GM23338 (cell line): ENCODE measurements around the gene ASAP2. TPM values are rescaled to one million over a fixed set of nuclear protein-coding genes. Genes with fewer than 3 reads are reported as not detected.

Source experiments
- ATAC-seq: fragments of 200-7000 bp; cut with Tn5 transposase; 3 replicates; pipeline ENCODE4 v1.9.1; 2020
- DNase-seq: peaks from one replicate; pipeline ENCODE4 v3.0.0-alpha.2; 2015; ENCODE audit warnings: low spot score
- H2AFZ ChIP-seq: fragments of 200-600 bp; sonication (generic); 2 replicates; pipeline ENCODE4 v1.8.0; 2016; ENCODE audit warnings: antibody characterized with exemption, mild to moderate bottlenecking, moderate library complexity
- H3F3A ChIP-seq: fragments of 200-600 bp; sonication (generic); replicated peaks from 2 replicates; pipeline ENCODE4 v1.8.0; 2017; ENCODE audit warnings: antibody characterized with exemption, mixed run types, low read depth
- H3K27ac ChIP-seq: fragments of 200-600 bp; sonication (generic); 2 replicates; pipeline ENCODE4 v1.6.1; 2016; ENCODE audit warnings: low read depth
- H3K27me3 ChIP-seq: fragments of 200-600 bp; sonication (generic); 2 replicates; pipeline ENCODE4 v1.8.0; 2016; ENCODE audit warnings: mild to moderate bottlenecking, mixed run types, moderate library complexity; ENCODE audit not compliant: insufficient read depth
- H3K36me3 ChIP-seq: fragments of 200-600 bp; sonication (generic); 2 replicates; pipeline ENCODE4 v1.8.0; 2016; ENCODE audit warnings: mild to moderate bottlenecking; ENCODE audit not compliant: insufficient read depth
- H3K4me1 ChIP-seq: fragments of 200-600 bp; sonication (generic); 2 replicates; pipeline ENCODE4 v1.8.0; 2016; ENCODE audit warnings: mild to moderate bottlenecking, moderate library complexity; ENCODE audit not compliant: insufficient read depth
- H3K4me2 ChIP-seq: fragments of 200-600 bp; sonication (generic); 2 replicates; pipeline ENCODE4 v1.7.1; 2017; ENCODE audit warnings: mixed run types
- H3K4me3 ChIP-seq: fragments of 200-600 bp; sonication (generic); 2 replicates; pipeline ENCODE4 v1.6.1; 2016; ENCODE audit warnings: mixed run types
- H3K79me2 ChIP-seq: fragments of 200-600 bp; sonication (generic); replicated peaks from 2 replicates; pipeline ENCODE4 v1.8.0; 2017; ENCODE audit warnings: mild to moderate bottlenecking; ENCODE audit not compliant: insufficient read depth
- H3K9me2 ChIP-seq: fragments of 200-600 bp; sonication (generic); 2 replicates; pipeline ENCODE4 v1.8.0; 2017; ENCODE audit not compliant: insufficient read depth
- H4K20me1 ChIP-seq: fragments of 200-600 bp; sonication (generic); replicated peaks from 2 replicates; pipeline ENCODE4 v1.8.0; 2017; ENCODE audit warnings: mild to moderate bottlenecking; ENCODE audit not compliant: insufficient read depth
- H3K27ac Mint-ChIP-seq: 2 replicates; pipeline ENCODE4 v1.8.0; 2020; ENCODE audit warnings: inconsistent platforms, mild to moderate bottlenecking, moderate library complexity, mixed read lengths
- H3K27me3 Mint-ChIP-seq: 3 replicates; pipeline ENCODE4 v1.8.0; 2022; ENCODE audit warnings: low read depth, mild to moderate bottlenecking, moderate library complexity, mixed read lengths, inconsistent platforms; ENCODE audit not compliant: insufficient read depth, poor library complexity
- H3K36me3 Mint-ChIP-seq: 3 replicates; pipeline ENCODE4 v1.8.0; 2021; ENCODE audit warnings: low read depth, mild to moderate bottlenecking, inconsistent platforms, moderate library complexity, mixed read lengths
- H3K4me1 Mint-ChIP-seq: 3 replicates; pipeline ENCODE4 v1.8.0; 2020; ENCODE audit warnings: mild to moderate bottlenecking, inconsistent platforms, mixed read lengths
- H3K4me3 Mint-ChIP-seq: 3 replicates; pipeline ENCODE4 v1.8.0; 2021; ENCODE audit warnings: moderate library complexity, mild to moderate bottlenecking, inconsistent platforms, mixed read lengths
- H3K9me3 Mint-ChIP-seq: 3 replicates; pipeline ENCODE4 v1.8.0; 2020; ENCODE audit warnings: moderate library complexity, mild to moderate bottlenecking, inconsistent platforms, mixed read lengths
- CREB1 ChIP-seq: fragments of 250-450 bp; sonication (Bioruptor Pico); IDR thresholded peaks from 2 replicates; pipeline ENCODE4 v1.5.0; 2020; ENCODE audit warnings: low read depth, mild to moderate bottlenecking, moderate library complexity
- ETS1 ChIP-seq: IDR thresholded peaks from 2 replicates; pipeline ENCODE4 v1.6.1; 2016; ENCODE audit warnings: antibody characterized with exemption
- EZH2 ChIP-seq: fragments of 200-600 bp; sonication (generic); IDR thresholded peaks from one replicate; pipeline ENCODE4 v1.8.0; 2017; ENCODE audit warnings: antibody characterized with exemption, mild to moderate bottlenecking, low read depth; ENCODE audit not compliant: unreplicated experiment
- EZH2phosphoT487 ChIP-seq: fragments of 200-600 bp; sonication (generic); IDR thresholded peaks from one replicate; pipeline ENCODE4 v1.8.1; 2018; ENCODE audit warnings: antibody characterized with exemption; ENCODE audit not compliant: unreplicated experiment
- JUNB ChIP-seq: IDR thresholded peaks from one replicate; pipeline ENCODE4 v1.6.1; 2016; ENCODE audit warnings: antibody characterized with exemption; ENCODE audit not compliant: unreplicated experiment
- NANOG ChIP-seq: IDR thresholded peaks from 2 replicates; pipeline ENCODE4 v1.6.1; 2016; ENCODE audit warnings: antibody characterized with exemption, borderline replicate concordance
- POLR2AphosphoS5 ChIP-seq: IDR thresholded peaks from 2 replicates; pipeline ENCODE4 v1.6.1; 2016; ENCODE audit warnings: antibody characterized with exemption, low read depth
- STAT1 ChIP-seq: IDR thresholded peaks from one replicate; pipeline ENCODE4 v1.6.1; 2016; ENCODE audit warnings: antibody characterized with exemption; ENCODE audit not compliant: unreplicated experiment
- ZNF114 ChIP-seq: fragments of 250-450 bp; sonication (Bioruptor Pico); IDR thresholded peaks from 2 replicates; pipeline ENCODE4 v1.5.0; 2020; ENCODE audit warnings: mild to moderate bottlenecking, moderate library complexity
- ZNF331 ChIP-seq: fragments of 250-450 bp; sonication (Bioruptor Pico); IDR thresholded peaks from 2 replicates; pipeline ENCODE4 v1.5.0; 2020; ENCODE audit warnings: low read depth, mild to moderate bottlenecking, moderate library complexity
- ZNF462 ChIP-seq: fragments of 250-450 bp; sonication (Bioruptor Pico); IDR thresholded peaks from 2 replicates; pipeline ENCODE4 v1.5.0; 2020; ENCODE audit warnings: mild to moderate bottlenecking, moderate library complexity
- polyA plus RNA-seq: library from polyadenylated mRNA; unstranded; fragments of >200 nt; fragmentation: Nextera tagmentation; extraction: Ambion mirVana; gene quantifications from 2 replicates; pipeline ENCODE4 v1.2.1, GENCODE V29; 2016
- total RNA-seq: library from RNA; depleted of rRNA; stranded (reverse); fragments of >200 nt; shearing (Covaris generic); gene quantifications from 2 replicates; pipeline ENCODE4 v1.2.3, GENCODE V29; 2014
- TF ChIP-seq, protein P1 (sequence below): IDR thresholded peaks from one replicate; pipeline ENCODE4 v1.6.1; 2018; ENCODE audit warnings: antibody characterized with exemption; ENCODE audit not compliant: unreplicated experiment
- TF ChIP-seq, protein P2 (sequence below), 2 experiments: fragments of 200-600 bp in 1 of 2; sonication (generic) in 1 of 2; conservative IDR thresholded peaks; 2 replicates each; pipeline versions ENCODE4 v1.5.1 to v1.6.1; 2016 to 2017; ENCODE audit warnings: antibody characterized with exemption in 2 of 2, low read depth in 2 of 2, mild to moderate bottlenecking in 2 of 2, moderate library complexity in 1 of 2

Gene ASAP2
- total and polyA plus RNA-seq, 2 experiments from 2014 or later = 2.6 to 15.6 TPM

GRCh38 chr2:9347411-9347881, 140.8 kb downstream of the ASAP2 start:
- H2AFZ ChIP-seq = no peak overlapping the region
- no peaks in the 10 kb centered on the region for H3K79me2 ChIP-seq
- H3K27me3 Mint-ChIP-seq = no peaks in the 10 kb centered on the region
- peaks cover 8% of the 10 kb centered on the region; the same call in 2 of the 3 replicates for H3K4me1 Mint-ChIP-seq
- no peaks in the 10 kb centered on the region for H4K20me1 ChIP-seq
- H3K27me3 ChIP-seq = no peaks in the 10 kb centered on the region
- H3K36me3 Mint-ChIP-seq = peaks cover 19% of the 10 kb centered on the region
- peak overlapping the region; percentile 18; the same call in 1 of the 2 replicates for H3K27ac Mint-ChIP-seq
- DNase-seq (no peak), ATAC-seq (no peak)
- TF ChIP-seq NANOG (no peak), EZH2phosphoT487 (no peak), ETS1 (no peak), EZH2 (no peak), ZNF331 (CRISPR knock-in tag) (no peak), ZNF462 (CRISPR knock-in tag) (no peak), ZNF114 (no peak), JUNB (no peak), POLR2AphosphoS5 (no peak), STAT1 (no peak), CREB1 (no peak)
- TF ChIP-seq, protein P1, sequence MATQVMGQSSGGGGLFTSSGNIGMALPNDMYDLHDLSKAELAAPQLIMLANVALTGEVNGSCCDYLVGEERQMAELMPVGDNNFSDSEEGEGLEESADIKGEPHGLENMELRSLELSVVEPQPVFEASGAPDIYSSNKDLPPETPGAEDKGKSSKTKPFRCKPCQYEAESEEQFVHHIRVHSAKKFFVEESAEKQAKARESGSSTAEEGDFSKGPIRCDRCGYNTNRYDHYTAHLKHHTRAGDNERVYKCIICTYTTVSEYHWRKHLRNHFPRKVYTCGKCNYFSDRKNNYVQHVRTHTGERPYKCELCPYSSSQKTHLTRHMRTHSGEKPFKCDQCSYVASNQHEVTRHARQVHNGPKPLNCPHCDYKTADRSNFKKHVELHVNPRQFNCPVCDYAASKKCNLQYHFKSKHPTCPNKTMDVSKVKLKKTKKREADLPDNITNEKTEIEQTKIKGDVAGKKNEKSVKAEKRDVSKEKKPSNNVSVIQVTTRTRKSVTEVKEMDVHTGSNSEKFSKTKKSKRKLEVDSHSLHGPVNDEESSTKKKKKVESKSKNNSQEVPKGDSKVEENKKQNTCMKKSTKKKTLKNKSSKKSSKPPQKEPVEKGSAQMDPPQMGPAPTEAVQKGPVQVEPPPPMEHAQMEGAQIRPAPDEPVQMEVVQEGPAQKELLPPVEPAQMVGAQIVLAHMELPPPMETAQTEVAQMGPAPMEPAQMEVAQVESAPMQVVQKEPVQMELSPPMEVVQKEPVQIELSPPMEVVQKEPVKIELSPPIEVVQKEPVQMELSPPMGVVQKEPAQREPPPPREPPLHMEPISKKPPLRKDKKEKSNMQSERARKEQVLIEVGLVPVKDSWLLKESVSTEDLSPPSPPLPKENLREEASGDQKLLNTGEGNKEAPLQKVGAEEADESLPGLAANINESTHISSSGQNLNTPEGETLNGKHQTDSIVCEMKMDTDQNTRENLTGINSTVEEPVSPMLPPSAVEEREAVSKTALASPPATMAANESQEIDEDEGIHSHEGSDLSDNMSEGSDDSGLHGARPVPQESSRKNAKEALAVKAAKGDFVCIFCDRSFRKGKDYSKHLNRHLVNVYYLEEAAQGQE = no peak
- TF ChIP-seq, protein P2, sequence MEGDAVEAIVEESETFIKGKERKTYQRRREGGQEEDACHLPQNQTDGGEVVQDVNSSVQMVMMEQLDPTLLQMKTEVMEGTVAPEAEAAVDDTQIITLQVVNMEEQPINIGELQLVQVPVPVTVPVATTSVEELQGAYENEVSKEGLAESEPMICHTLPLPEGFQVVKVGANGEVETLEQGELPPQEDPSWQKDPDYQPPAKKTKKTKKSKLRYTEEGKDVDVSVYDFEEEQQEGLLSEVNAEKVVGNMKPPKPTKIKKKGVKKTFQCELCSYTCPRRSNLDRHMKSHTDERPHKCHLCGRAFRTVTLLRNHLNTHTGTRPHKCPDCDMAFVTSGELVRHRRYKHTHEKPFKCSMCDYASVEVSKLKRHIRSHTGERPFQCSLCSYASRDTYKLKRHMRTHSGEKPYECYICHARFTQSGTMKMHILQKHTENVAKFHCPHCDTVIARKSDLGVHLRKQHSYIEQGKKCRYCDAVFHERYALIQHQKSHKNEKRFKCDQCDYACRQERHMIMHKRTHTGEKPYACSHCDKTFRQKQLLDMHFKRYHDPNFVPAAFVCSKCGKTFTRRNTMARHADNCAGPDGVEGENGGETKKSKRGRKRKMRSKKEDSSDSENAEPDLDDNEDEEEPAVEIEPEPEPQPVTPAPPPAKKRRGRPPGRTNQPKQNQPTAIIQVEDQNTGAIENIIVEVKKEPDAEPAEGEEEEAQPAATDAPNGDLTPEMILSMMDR (conservative IDR thresholded peaks at IDR 0.05; ENCODE audit: low read depth in 2 of 2) = no peak
- no peaks in the 10 kb centered on the region for H3K36me3 ChIP-seq
- H3K9me2 ChIP-seq = no peaks in the 10 kb centered on the region
- no peaks in the 10 kb centered on the region for H3K4me1 ChIP-seq
- H3F3A ChIP-seq = no peaks in the 10 kb centered on the region
- H3K4me3 Mint-ChIP-seq = no peak overlapping the region
- H3K9me3 Mint-ChIP-seq = no peaks in the 10 kb centered on the region
- no peak overlapping the region for H3K4me2 ChIP-seq
- no peak overlapping the region for H3K27ac ChIP-seq
- H3K4me3 ChIP-seq = no peak overlapping the region
